Adipocyte (in vitro differentiated cells): ENCODE measurements around the gene KAT7.

Source experiments
- DNase-seq: peaks from one replicate; pipeline ENCODE4 v3.0.0-alpha.2; 2015; ENCODE audit warnings: low read depth
- H3K27me3 ChIP-seq: replicated peaks from 2 replicates; pipeline ENCODE4 v1.7.0; 2013; ENCODE audit warnings: mild to moderate bottlenecking, low read length, moderate library complexity; ENCODE audit not compliant: control insufficient read depth, insufficient read depth
- H3K36me3 ChIP-seq: 2 replicates; pipeline ENCODE4 v1.7.0; 2013; ENCODE audit warnings: low read length, mild to moderate bottlenecking, moderate library complexity; ENCODE audit not compliant: control insufficient read depth, insufficient read depth, severe bottlenecking
- H3K4me1 ChIP-seq: 2 replicates; pipeline ENCODE4 v1.7.0; 2013; ENCODE audit warnings: mild to moderate bottlenecking, low read length, moderate library complexity; ENCODE audit not compliant: control insufficient read depth, insufficient read depth
- H3K4me3 ChIP-seq: 2 replicates; pipeline ENCODE4 v1.7.0; 2013; ENCODE audit warnings: mild to moderate bottlenecking, low read length, moderate library complexity
- H3K9ac ChIP-seq: 2 replicates; pipeline ENCODE4 v1.7.0; 2013; ENCODE audit warnings: mild to moderate bottlenecking, low read length, moderate library complexity
- H3K9me3 ChIP-seq: 2 replicates; pipeline ENCODE4 v1.7.0; 2013; ENCODE audit warnings: mild to moderate bottlenecking, low read length, moderate library complexity; ENCODE audit not compliant: control insufficient read depth

The KAT7 gene

GRCh38 chr17:49762151-49762941 lies 26.1 kb upstream of the KAT7 start:
- Histone ChIP-seq H3K36me3 (no peaks in the 10 kb centered on the region), H3K4me3 (peak overlapping the region; percentile 84), H3K27me3 (peaks cover 13% of the 10 kb centered on the region), H3K9ac (no peak overlapping the region), H3K4me1 (peaks cover 14% of the 10 kb centered on the region), H3K9me3 (no peaks in the 10 kb centered on the region)
- DNase-seq, result peak; percentile 21

- Histone ChIP-seq H3K4me3 (peak within 1 kb of the TSS; percentile 84), H3K4me1 (peaks cover 13% of the 10 kb centered on the region), H3K9ac (peak within 1 kb of the TSS; percentile 57), H3K36me3 (no peaks in the 10 kb centered on the region), H3K27me3 (peaks cover 13% of the 10 kb centered on the region), H3K9me3 (no peaks in the 10 kb centered on the region)
- DNase-seq, result peak; percentile 97
Measured at GRCh38 chr17:49763735-49764558, 24.5 kb upstream of the KAT7 start, which contains the start of gene FAM117A. Gene FAM117A (minus strand): TSS chr17:49764131. CDS start chr17:49764087, 44 bp downstream.

GRCh38 chr17:49764559-49765180 lies 23.8 kb upstream of the KAT7 start:
- H3K4me1 ChIP-seq, result peaks cover 13% of the 10 kb centered on the region
- H3K9me3 ChIP-seq, result no peaks in the 10 kb centered on the region
- peak overlapping the region; percentile 6 for H3K9ac ChIP-seq
- peak overlapping the region; percentile 84 for H3K4me3 ChIP-seq
- H3K27me3 ChIP-seq, result peaks cover 13% of the 10 kb centered on the region
- H3K36me3 ChIP-seq, result no peaks in the 10 kb centered on the region
- DNase-seq, result no peak

- H3K9ac ChIP-seq, result no peak overlapping the region
- H3K4me1 ChIP-seq, result peaks cover 13% of the 10 kb centered on the region
- no peaks in the 10 kb centered on the region for H3K9me3 ChIP-seq
- DNase-seq, result no peak
- H3K36me3 ChIP-seq, result no peaks in the 10 kb centered on the region
- peaks cover 13% of the 10 kb centered on the region for H3K27me3 ChIP-seq
- H3K4me3 ChIP-seq, result no peak overlapping the region
Measured at GRCh38 chr17:49766918-49767530, 21.5 kb upstream of the KAT7 start.

GRCh38 chr17:49775546-49776260 lies 12.8 kb upstream of the KAT7 start:
- DNase-seq, result no peak
- no peak overlapping the region for H3K4me3 ChIP-seq

GRCh38 chr17:49776551-49777300 lies 11.8 kb upstream of the KAT7 start:
- Histone ChIP-seq H3K4me3 (no peak overlapping the region), H3K27me3 (no peaks in the 10 kb centered on the region), H3K9me3 (no peaks in the 10 kb centered on the region), H3K4me1 (peaks cover 47% of the 10 kb centered on the region), H3K9ac (no peak overlapping the region), H3K36me3 (no peaks in the 10 kb centered on the region)
- no peak for DNase-seq

More at GRCh38 chr17:49775546-49776260, 12.8 kb upstream of the KAT7 start:
- H3K9me3 ChIP-seq, result no peaks in the 10 kb centered on the region
- no peaks in the 10 kb centered on the region for H3K27me3 ChIP-seq
- no peaks in the 10 kb centered on the region for H3K36me3 ChIP-seq
- no peak overlapping the region for H3K9ac ChIP-seq
- peaks cover 38% of the 10 kb centered on the region for H3K4me1 ChIP-seq

- Histone ChIP-seq H3K9me3 (no peaks in the 10 kb centered on the region), H3K4me1 (peaks cover 47% of the 10 kb centered on the region), H3K36me3 (no peaks in the 10 kb centered on the region), H3K27me3 (no peaks in the 10 kb centered on the region), H3K9ac (no peak overlapping the region), H3K4me3 (no peak overlapping the region)
- DNase-seq, result no peak
Measured at GRCh38 chr17:49777563-49777962, 10.9 kb upstream of the KAT7 start.

- DNase-seq, result no peak
- H3K9me3 ChIP-seq, result no peaks in the 10 kb centered on the region
- no peaks in the 10 kb centered on the region for H3K27me3 ChIP-seq
- H3K4me1 ChIP-seq, result peaks cover 50% of the 10 kb centered on the region
- H3K4me3 ChIP-seq, result peak overlapping the region; percentile 45
- no peaks in the 10 kb centered on the region for H3K36me3 ChIP-seq
- H3K9ac ChIP-seq, result peak overlapping the region; percentile 57
Measured at GRCh38 chr17:49779156-49779738, 9.2 kb upstream of the KAT7 start.

GRCh38 chr17:49779739-49780231 lies 8.7 kb upstream of the KAT7 start:
- Histone ChIP-seq H3K9ac (peak overlapping the region; percentile 57), H3K9me3 (no peaks in the 10 kb centered on the region), H3K4me1 (peaks cover 54% of the 10 kb centered on the region)

More at GRCh38 chr17:49779739-49780231, 8.7 kb upstream of the KAT7 start:
- H3K27me3 ChIP-seq, result no peaks in the 10 kb centered on the region
- no peaks in the 10 kb centered on the region for H3K36me3 ChIP-seq
- peak; percentile 72 for DNase-seq
- H3K4me3 ChIP-seq, result peak overlapping the region; percentile 45
